ENCODE measurements around the gene PGS1.
"Not testable (repeated sequence)": the region's sequence is repeated elsewhere in the genome, so short reads cannot be mapped to it uniquely, and the experiment has no call there.

Gene PGS1, protein sequence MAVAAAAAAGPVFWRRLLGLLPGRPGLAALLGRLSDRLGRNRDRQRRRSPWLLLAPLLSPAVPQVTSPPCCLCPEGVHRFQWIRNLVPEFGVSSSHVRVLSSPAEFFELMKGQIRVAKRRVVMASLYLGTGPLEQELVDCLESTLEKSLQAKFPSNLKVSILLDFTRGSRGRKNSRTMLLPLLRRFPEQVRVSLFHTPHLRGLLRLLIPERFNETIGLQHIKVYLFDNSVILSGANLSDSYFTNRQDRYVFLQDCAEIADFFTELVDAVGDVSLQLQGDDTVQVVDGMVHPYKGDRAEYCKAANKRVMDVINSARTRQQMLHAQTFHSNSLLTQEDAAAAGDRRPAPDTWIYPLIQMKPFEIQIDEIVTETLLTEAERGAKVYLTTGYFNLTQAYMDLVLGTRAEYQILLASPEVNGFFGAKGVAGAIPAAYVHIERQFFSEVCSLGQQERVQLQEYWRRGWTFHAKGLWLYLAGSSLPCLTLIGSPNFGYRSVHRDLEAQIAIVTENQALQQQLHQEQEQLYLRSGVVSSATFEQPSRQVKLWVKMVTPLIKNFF

DNA sequence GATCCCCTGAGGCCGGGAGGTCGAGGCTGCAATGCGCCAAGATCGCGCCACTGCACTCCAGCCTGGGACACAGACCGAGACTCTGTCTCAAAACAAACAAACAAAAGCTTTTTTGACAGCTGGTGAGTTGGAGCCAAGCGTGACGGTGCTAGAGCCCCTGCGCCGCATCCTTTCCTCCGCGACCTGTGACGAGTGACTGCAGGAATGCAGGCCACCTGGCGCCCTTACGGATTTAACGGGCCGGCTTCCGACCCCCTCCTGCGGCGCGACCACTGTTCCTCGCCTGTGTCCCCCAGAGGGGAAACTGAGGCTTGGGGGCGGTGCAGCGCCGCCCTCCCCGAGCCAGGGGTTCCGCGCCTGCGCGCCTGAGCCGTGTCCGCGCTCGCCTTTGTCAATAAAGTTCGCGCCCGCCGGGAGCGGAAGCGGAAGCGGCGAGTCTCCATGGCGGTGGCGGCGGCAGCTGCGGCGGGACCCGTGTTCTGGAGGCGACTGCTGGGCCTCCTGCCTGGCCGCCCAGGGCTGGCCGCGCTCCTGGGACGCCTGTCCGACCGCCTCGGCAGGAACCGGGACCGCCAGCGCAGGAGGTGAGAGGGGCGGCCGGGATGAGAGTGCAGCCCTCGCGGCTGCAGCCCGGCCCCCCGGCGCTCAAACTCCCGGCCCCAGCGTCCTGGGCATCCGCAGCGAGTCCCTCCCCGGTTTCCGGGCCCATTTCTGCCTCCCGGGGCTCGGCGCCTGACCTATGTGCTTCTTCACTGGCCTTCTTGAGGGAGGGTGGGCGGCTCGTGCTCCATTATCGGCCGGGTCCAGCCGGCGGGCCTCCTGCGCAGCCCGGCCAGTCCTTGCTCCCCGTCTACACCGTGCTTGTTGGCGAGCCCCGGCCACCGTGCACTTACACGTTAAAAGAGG is at the start of gene PGS1:
Gene PGS1, plus strand, starts transcription at position 425 of the 906 bp plus-strand sequence. Its CDS starts 17 bp downstream, at position 442.
- DNase-seq = peak; percentile 83

DNA sequence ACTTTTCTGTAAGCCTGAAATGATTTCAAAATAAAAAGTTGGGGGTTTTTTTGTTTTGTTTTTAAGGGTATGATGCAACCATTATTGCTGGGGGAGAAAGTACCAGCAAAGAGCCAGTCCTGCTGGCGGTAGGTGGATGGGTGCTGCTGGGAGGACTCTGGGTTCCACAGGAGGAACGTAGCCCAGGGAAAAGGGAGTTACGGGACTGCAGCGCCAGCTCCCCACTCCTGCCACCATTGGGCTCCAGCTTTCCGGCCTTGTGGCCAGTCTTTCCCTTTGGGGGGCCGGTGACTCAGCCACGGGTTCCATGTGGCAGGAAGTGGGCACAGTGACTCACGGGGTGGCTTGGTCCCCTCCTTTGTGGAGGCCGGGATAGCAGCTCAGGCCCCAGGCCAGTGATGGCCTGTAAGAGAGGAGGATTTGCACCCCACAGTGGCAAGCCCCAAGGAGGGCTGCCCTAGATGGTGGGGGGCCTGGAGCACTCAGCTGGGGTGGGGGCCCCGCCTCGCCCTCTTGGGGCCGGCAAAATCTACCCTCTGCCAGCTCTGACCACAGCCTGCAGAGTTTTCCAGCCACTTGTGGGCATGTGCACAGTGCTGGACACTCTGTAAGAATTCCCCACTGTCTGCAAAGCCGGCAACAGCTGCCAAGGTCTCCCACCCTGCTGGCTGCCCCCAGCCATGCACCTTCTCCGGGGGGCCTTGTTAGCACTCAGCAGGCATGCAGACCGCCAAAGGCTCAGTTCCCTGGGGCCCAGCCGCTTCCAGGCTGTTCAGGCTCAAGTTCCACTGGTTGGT is 49.0 kb upstream of the PGS1 start:
- no peak for DNase-seq

DNA sequence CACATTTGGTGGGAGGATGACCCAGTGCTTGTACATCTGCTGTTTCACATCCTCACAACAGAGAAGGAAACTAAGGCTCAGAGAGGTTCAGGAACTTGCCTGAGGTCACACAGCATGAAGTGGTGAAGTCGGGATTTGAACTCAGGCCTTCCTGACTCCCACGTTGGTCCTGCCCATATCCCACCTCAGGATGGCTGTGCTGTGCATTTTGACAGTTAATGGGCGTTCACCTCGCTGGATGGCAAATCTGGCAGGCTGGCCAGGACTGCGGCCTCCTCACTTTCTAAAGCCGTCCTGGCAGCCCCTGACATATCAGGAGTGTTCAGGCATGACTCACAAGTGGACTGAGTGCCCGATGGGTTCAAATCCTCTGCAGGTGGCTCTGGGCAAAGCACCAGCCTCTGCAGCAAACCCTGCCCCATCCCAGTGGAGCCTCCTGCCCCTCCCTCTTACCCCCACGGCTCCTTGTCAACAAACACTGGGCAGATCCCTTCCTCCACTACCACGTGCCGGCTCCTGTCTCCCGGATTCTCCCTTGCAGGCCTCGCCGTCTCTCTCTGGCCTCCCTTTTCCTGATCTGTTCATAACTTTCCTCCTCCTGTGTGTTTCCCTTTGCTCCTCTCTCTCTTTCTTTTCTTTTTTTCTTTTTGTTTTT is 47.8 kb upstream of the PGS1 start:
- DNase-seq = no peak

DNA sequence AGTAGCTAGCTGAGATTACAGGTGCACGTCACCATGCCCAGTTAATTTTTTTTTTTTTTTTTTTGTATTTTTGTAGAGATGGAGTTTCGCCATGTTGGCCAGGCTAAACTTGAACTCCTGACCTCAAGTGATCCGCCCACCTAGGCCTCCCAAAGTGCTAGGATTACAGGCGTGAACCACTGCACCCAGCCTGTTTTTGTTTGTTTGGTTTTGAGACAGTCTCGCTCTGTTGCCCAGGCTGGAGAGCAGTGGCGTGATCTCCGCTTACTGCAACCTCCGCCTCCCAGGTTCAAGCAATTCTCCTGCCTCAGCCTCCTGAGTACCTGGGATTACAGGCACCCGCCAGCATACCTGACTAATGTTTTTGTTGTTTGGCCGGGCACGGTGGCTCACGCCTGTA is 47.1 kb upstream of the PGS1 start:
- DNase-seq = not testable (repeated sequence)

DNA sequence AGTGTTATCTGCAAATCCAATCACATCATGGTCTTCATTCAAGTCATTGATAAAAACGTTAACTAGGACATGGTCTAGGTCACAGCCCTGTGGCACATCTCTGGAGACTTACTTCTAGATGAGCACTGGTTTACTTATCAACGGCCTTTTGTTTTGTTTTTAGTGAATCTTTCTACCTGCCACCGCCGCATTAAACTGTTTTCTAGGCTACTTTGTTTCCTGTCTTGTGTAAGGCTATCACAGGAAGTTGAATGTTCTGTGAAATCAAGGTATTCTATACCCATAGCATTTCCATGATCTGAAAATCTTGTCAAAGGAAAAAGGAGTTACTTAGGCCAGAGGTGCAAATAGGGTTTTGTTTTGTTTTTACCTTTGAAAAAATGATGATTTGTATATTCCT is 45.5 kb upstream of the PGS1 start:
- no peak for DNase-seq

DNA sequence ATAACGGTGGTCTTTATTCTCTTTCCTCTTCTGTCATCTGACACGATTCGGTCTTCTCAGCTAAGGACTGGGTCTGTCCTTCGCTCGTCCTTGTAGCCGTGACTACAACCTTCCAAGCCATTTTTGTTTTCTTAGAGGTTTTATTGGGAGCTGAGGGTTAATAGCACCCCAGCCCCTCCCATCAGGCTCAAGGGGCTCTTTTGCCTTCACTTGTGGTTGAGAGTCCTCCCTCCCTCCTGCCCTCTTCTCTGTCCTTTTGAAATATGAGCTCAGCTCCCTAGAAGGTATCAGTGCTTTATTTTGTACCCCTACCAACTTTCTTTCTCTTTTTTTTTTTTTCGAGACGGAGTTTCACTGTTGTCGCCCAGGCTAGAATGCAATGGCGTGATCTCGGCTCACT is 43.2 kb upstream of the PGS1 start:
- DNase-seq = no peak

DNA sequence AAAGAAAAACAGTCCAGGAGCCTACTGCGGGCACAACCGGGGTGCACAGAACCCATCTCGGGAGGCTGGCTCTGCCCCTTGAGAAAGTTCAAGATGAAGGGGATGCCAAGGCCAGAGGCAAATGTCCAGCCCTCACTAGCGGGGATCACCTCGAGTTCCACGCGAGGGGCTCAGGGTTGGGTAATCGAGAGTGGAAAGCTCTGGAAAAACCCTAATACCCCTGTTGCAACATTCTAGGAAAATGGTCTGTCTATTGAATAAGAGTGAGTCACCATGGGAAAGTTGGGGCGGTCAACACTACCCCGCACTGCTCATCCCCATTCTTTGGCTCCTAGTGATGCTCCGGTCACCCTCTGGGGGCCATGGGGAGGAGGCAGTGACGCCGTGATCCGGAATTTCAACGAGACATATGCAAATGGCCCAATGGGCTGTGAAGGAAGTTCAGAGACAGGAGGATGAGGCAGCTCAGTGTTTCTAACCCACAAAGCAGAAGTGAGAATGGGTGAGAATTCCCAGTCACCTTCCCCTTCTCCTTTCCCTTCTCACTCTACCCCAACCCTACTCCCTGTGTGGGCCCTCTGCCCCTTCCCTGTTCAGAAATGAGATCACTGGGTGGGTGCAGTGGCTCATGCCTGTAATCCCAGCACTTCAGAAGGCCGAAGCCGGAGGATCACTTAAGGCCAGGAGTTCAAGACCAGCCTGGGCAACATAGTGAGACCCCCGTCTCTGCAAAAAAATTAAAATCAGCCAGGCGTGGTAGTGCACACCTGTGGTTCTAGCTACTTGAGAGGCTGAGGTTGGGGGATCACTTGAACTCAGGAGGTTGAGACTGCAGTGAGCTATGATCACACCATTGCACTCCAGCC is 41.0 kb upstream of the PGS1 start:
- DNase-seq = no peak

DNA sequence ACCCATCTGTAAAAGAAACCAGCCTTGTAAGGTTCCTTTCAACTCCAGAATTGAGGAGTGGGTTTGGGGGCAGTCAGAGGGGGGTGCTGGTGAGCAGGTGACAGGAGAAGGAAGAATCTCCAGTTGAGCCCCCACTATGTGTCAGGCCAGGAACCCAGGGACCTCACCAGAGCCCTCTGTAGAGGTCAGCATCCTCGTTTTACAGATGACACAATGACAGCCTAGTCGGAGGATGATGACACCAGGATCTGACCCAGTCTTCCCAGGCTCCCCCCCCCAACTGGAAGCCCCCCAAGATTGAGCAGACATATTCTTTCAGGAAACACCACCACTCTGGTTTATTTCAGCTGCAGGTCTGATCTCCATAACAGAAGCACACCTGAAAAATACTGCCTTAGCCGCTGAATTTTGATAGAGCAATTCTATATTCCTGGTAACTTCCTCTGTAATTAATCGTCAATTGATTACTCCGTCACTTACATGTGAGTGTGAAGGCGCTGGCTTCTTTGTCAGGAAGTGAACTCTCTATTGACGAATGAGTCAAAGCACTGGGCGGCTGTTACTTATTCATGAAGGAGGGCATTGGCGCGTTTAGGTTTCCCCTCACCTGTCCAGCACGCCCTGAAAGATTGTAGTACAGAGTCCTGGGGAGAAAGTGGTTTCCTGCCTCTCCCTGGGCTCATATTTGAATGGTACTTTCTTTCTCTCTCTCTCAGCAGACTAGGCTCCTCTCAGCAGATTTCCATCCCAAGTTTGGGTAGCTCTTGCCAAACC is 39.8 kb upstream of the PGS1 start:
- DNase-seq = peak; percentile 58

DNA sequence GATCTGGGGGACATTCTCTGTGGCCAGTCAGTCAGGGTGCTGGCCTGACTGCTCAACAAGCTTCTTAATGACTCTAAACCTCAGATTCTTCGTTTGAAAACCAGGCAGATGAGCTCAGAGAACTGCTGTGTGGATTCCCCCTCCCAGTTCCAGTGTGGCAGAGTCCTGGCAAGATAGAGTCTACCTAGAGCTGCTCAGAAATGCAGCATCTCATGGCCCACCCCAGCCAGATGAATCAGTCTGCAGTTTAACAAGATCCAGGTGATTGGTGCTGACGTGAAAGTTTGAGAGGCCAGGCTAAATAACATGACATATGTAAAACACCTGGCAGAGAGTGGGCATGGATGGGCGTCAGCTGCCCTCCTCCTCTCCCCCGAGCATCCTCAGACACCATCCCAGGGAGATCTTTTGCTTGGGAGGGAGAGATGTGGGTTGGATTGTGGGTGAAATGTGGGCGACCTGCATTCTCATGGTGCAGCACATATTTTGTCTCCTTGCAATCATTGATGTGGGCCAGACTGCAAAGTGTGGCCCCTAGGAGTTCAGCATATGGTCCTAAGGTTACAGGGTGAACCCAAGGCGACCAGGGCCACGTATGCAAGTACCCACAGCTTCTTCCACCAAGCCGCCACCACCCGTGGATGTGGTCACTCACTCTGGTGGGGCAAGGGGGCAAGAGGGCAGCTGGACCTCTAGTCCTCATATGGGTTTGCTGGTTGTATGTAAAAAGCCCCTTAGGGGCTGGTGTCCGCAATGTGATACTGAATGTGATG is 38.1 kb upstream of the PGS1 start:
- DNase-seq = no peak

DNA sequence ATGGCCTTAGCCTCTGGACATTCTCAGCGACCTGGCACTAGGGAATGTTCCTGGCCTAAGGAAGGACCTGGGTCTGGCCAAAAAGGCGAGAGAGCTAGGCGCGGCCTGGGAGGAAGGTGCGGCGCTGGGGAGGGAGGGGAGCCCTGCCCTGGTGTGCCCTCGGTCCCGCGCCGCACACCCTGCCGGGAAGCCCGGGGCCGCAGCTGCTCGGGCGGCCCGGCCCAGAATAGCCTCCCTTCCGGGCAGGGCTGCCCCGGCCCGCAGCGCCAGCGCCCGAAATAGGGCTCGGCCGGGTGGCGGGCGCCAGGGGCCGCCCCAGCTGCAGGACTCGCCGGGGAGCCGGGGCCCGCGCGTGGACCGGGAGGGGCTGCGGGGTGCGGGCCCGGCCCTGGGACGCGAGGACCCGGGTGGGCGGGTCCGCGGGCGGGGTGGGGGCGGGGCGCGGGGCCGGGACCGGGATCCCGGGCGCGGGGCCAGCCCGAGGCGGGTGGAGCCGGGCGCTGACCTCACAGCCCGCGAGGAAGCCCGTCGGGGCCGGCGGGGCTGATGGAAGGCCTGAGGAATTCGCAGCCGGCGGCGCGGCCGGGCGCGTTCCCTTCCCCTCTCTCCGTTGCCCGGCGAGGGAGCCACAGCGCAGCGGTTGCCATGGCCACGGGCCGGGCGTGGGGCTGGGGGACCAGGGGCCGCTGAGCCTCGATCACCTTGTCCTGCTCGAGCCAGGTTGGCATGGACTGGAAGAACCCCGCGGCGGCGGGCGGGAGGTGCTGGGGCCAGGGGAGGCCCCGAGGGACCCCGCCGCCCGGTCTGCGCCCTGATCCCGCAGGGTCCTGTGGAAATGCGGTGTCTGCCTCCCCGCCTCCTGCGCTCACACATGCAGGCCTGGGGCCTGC is 36.6 kb upstream of the PGS1 start:
- peak; percentile 43 for DNase-seq

DNA sequence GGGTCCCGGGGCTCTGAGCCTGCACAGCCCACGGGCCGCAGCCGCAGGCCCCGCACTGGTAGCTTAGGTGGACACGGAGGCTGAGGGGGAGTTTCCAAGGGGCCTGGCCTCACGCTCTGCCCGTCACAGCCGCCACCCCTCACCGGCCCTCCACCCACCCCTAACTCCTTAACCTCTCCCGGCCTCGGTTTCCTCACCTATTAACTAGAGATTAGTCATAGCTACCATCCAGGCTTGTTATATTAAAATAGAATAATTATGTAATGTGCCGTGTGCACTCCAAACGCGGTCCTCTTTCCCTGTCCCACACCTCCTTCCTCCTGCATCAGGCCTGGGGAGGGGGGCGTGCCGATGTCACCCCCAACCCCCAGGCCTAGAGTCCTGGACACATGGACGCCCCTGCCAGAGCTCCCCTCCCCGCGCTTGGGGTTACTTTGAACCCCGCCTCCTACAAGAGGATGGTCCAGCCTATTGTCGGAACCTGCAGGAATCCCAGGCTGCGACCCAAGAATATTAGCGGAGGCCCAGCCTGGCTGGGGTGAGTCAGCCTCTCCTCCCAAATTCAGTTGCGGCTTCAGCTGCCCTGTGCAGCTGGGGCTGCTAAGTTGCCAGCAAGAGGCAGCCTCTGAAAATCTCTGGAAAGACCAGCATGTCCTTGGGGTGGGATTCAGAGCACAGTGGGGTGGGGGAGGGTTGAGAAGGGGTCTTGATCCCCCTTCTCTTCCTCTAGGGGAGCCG is 35.8 kb upstream of the PGS1 start:
- DNase-seq = no peak

DNA sequence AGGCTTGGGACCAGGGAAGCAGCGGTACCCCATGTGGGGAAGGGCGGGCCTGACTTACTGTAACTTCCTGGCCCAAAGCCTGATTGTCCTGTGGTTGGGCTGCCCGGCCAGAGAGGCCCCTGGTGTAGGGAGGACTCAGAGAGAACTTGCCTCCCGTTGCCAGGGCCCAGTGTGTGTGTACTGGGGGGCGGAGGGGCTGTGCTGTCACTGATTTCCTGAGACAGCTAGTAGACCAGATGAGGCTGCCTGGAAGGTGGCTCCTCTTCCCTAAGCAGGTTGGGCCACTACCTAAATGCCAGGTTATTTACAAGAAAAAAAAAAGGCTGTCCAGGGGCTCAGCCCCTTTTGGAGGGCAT is 35.3 kb upstream of the PGS1 start:
- no peak for DNase-seq

DNA sequence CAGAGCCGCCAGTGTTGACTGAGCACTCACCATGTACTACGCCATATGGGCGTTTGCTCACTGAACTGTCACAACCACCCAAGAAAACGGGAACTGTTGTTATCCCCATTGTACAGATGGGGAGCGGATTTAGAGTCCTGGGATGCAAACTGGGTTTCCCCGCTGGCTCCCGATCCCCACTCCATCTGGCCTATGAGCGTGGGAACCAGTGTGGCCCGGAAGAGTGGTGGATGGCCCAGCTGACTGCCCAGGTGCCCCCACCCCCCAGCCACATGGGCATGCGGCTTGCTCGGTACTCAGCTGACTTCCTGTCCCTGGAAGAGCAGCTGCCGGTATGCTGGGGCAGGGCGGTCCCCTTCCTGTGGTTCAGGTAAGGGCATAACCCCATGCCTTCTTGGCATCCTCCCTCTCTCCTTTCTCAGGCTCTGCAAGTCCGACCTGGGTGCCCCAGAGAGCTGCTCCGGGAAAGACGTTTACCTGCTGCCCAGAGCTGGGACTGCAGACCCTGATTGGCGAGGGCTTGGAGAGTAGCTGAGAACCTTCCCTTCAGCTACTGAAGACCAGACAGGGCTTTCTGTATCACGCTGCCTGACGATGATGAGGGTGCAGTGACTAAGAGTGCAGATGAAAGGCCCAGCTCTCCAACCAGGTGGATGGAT is 34.8 kb upstream of the PGS1 start:
- peak; percentile 83 for DNase-seq

DNA sequence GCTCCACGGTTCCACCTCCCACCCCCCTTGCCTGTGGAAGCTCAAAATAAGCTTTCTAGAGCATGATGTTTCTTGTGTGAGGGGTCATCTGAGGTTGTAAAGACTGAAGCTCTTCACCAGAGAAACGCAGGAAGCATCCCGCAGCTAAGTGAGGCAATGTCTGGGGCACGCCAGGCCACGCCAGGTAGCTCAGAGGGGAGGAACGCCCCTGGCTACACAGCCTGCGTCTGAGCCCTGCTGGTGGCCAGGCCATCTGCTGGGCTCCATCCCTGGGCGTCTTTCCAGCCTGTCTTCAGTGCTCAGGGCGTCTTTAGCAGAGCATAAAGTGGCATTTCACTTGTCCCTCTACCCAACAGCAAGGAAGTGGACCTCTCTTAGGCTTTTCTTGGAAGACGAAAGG is 33.8 kb upstream of the PGS1 start:
- no peak for DNase-seq

DNA sequence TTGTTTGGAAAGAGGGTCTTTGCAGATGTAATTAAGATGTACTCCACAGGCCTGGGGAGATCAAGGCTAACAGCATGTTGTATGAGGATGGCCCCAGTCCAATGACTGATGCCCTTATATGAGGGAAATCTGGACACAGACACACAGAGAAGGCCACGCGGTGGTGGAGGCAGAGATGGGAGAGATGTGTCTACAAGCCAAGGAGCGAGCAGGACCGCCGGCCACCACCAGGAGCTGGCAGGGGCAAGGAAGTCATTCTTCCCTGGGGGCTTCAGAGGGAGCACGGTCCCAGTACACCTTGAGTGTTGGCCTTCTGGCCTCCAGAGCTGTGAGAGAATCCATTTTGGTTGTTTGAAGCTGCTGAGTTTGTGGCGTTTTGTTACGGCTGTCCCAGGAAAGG is 33.3 kb upstream of the PGS1 start:
- DNase-seq = no peak

DNA sequence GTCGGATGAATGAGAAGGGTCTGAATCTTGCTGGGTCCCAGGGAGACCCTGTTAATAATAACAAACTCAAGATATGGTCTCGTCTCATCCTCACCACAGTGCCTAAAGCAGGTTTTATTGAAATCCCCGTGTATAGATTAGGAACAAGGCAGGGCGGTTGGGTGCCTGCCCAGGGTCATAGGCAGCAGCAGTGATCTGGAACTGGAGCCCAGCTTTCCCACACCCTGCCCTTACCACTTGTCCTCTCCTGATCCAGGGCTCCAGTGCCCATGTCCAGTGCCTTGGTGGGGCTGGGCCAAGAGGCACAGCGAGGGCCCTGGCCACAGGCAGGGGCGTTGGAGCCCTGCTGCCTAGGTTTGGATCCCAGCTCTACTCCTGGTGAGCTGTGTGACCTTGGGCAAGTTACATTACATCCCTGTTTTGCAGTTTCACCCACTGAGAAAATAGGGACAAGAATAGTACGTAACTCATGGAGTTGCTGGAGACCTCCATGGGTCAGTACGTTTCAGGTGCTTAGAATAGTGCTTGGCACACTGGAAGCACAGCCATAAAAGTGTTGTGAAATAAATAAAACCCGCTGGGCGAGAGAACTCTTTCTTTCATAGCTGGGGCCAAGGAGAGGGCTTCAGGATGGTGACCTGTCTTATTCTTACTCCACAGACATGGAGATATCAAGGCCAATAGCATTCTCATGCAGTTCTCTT is 32.5 kb upstream of the PGS1 start:
- DNase-seq = no peak
